NT2/D1 (cell line): ENCODE results near the gene HERPUD2.

Experiments used
- YY1 ChIP-seq: IDR thresholded peaks from 2 replicates; pipeline ENCODE4 v1.6.1; 2011; ENCODE audit not compliant: insufficient read length, insufficient read depth
- ZNF274 ChIP-seq: IDR thresholded peaks from 2 replicates; pipeline ENCODE4 v1.6.1; 2011; ENCODE audit warnings: mild to moderate bottlenecking, low read depth, low read length

DNA sequence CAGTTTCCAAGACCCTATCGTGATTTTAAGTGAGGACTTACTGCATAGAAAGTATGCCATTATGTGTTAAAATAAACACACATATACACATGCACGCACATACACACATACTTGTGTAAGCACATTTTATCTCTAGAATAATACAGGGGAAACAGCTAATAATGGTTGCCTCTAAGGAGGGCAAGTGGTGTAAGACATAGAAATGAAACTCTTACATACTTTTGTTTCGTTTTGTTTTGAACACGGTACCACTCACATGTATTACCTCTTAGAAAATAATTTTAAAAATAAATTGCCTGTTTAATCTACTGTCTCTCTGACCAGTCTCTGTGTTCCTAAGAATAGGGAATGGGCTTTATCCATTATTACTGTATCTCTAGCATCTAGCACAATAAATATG lies 49.2 kb downstream of the HERPUD2 start:
- TF ChIP-seq YY1 (no peak), ZNF274 (no peak)
